ENCODE data around the gene RTN4R. TPM values are rescaled to one million over a fixed set of nuclear protein-coding genes. Genes with fewer than 3 reads are reported as not detected.

RTN4R gene
- total RNA-seq, 4 donors from 2014 or later: 1.8 to 2.2 TPM; not detected in 2

DNA sequence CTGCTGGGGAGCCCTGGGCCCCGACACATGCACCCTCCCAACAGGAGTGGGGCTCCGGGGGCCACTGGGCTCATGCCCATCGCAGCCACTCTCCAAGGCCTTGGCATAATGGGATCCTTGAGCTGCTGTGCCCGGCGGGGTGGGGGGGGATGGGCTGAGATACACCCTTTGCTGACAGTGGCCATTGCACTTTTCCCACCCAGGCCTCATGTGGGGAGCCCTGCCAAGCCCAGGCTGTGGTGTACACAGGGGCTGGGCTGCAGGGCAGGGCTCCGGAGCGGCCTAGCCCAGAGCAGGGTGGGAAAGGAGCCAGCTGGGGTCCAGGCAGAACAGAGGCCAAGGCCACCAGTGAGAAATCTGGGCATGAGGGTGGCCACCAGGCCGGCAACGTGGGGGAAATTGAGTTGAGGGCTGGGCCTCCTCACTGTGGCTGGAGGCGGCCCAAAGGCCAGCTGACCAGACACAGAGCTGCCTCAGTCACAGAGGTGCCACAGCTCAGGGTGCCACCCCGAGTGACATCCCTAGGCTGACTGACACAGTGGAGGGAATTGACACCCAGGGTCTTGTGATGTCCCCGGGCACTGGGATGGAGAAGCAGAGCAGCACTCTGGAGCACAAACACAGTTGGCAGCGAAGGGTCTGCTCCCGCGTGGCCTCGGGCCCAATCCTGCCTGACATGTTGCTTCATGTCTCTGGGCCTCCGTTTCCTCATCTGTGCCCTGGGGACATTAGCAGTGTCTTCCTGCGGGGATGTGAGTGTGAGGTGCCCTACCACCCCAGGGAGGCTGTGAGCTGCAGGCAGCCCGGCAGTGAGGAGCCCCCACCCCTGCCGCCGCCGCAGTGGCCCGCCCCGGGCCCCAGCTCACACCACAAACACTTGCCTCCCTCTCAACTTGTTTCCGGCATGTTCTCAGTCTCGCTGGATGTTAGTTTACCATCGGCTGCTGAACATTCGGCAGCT is 30.4 kb downstream of the RTN4R start:
- intact Hi-C loops (cut with DNase I): no loop called here

DNA sequence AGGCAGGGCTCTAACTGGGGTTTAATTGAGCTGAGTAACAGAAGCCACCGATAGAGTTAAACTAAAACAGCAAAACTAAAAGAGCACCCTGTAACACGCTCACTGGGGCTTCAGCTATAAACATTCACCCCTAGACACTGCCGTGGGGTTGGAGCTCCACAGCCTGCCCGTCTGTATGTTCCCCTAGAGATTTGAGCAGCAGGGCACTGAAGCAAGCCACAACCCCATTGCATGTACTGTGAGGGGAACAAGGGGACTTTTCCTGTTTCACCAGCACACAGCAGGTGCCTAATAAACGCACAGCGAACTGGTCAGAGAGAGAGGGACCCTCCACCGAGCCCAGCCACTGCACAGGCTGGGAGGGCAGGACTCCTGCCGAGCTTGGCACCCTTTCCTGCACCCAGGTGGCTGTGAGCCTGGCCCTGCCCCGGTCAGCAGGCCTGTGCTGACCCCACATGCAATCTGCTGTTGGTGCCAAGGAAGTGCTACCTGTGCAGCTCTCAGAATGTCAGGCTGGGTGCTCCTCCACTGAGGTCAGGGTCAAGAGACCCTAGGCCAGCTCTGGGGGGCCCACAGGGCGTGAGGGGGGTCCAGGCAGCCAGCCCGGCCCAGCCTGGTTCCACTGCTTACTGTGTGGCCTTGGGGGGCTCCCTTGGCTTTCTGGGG is 31.9 kb downstream of the RTN4R start:
- no peak for DNase-seq (ENCODE audit: extremely low spot score)
- Histone ChIP-seq H3K27ac (replicated peaks in 1 of 4) (no peak overlapping the region), H3K4me3 (no peak overlapping the region), H3K36me3 (no peaks in the 10 kb centered on the region), H3K9me3 (no peaks in the 10 kb centered on the region), H3K27me3 (no peaks in the 10 kb centered on the region), H3K4me1 (peaks cover 24 to 36% (median 29%) of the 10 kb centered on the region in 4 donors)
- 91% methylated on average over 5 of the region's 11 CpGs for WGBS
- TF ChIP-seq, protein P1, sequence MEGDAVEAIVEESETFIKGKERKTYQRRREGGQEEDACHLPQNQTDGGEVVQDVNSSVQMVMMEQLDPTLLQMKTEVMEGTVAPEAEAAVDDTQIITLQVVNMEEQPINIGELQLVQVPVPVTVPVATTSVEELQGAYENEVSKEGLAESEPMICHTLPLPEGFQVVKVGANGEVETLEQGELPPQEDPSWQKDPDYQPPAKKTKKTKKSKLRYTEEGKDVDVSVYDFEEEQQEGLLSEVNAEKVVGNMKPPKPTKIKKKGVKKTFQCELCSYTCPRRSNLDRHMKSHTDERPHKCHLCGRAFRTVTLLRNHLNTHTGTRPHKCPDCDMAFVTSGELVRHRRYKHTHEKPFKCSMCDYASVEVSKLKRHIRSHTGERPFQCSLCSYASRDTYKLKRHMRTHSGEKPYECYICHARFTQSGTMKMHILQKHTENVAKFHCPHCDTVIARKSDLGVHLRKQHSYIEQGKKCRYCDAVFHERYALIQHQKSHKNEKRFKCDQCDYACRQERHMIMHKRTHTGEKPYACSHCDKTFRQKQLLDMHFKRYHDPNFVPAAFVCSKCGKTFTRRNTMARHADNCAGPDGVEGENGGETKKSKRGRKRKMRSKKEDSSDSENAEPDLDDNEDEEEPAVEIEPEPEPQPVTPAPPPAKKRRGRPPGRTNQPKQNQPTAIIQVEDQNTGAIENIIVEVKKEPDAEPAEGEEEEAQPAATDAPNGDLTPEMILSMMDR (IDR thresholded peaks at IDR 0.05): no peak
- no peak for TF ChIP-seq POLR2A (IDR thresholded peaks at IDR 0.05; ENCODE audit: low read depth)
- no peak for TF ChIP-seq POLR2AphosphoS5 (IDR thresholded peaks at IDR 0.05)
- intact Hi-C loops (cut with DNase I): no loop called here

More for the DNA sequence above, 30.4 kb downstream of the RTN4R start:
- TF ChIP-seq, protein P1 (IDR thresholded peaks at IDR 0.05): no peak
- no peak for TF ChIP-seq POLR2AphosphoS5 (IDR thresholded peaks at IDR 0.05)
- TF ChIP-seq POLR2A (IDR thresholded peaks at IDR 0.05; ENCODE audit: low read depth): no peak
- TF ChIP-seq EP300 (IDR thresholded peaks at IDR 0.05): no peak
- no peaks in the 10 kb centered on the region for H3K9me3 ChIP-seq
- DNase-seq (ENCODE audit: extremely low spot score): no peak
- WGBS: 95% methylated on average over 21 of the region's 28 CpGs
- no peak overlapping the region for H3K27ac ChIP-seq (replicated peaks in 1 of 4)
- H3K4me3 ChIP-seq: no peak overlapping the region
- H3K36me3 ChIP-seq: no peaks in the 10 kb centered on the region
- no peaks in the 10 kb centered on the region for H3K27me3 ChIP-seq
- peaks cover 30 to 37% (median 34%) of the 10 kb centered on the region in 4 donors for H3K4me1 ChIP-seq

DNA sequence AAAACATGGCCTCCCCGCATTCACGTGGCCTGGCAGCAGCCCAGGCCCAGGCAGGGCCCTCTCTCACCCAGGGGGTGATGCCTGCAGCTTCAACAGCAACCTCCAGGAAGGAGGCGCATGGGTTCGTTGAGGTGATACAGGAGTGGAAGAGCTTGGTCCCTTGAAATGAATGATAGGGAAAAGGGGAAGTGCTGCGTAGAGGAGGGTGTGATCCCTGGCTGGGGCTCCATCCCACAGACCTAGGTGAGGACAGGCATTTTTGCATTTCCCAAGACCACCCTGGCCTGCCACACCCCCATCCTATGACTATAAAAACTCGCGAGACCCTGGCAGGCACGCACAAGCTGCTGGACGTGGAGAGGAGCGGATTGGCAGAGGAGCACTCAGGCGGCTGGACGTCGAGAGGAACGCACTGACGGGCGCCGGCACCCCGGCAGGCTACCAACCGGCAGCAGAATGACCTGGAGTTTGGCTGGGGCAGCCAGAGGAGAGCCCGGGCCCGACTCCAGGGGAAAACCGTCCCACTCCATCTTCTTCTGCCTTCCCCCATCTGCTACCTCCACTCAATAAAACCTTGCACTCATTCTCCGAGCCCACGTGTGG is 32.6 kb downstream of the RTN4R start:
- no peak overlapping the region for H3K27ac ChIP-seq (replicated peaks in 1 of 4)
- H3K27me3 ChIP-seq: no peaks in the 10 kb centered on the region
- H3K36me3 ChIP-seq: no peaks in the 10 kb centered on the region
- no peak overlapping the region for H3K4me3 ChIP-seq
- H3K9me3 ChIP-seq: no peaks in the 10 kb centered on the region
- no peak for TF ChIP-seq POLR2AphosphoS5 (IDR thresholded peaks at IDR 0.05)
- TF ChIP-seq EP300 (IDR thresholded peaks at IDR 0.05): no peak
- no peak for TF ChIP-seq POLR2A (IDR thresholded peaks at IDR 0.05; ENCODE audit: low read depth)
- TF ChIP-seq, protein P1 (IDR thresholded peaks at IDR 0.05): no peak
- peaks cover 20 to 36% (median 27%) of the 10 kb centered on the region in 4 donors for H3K4me1 ChIP-seq
- 88% methylated on average over 20 of the region's 24 CpGs for whole genome bisulfite sequencing
- intact Hi-C loops (cut with DNase I): no loop called here
- DNase-seq (ENCODE audit: extremely low spot score): no peak

DNA sequence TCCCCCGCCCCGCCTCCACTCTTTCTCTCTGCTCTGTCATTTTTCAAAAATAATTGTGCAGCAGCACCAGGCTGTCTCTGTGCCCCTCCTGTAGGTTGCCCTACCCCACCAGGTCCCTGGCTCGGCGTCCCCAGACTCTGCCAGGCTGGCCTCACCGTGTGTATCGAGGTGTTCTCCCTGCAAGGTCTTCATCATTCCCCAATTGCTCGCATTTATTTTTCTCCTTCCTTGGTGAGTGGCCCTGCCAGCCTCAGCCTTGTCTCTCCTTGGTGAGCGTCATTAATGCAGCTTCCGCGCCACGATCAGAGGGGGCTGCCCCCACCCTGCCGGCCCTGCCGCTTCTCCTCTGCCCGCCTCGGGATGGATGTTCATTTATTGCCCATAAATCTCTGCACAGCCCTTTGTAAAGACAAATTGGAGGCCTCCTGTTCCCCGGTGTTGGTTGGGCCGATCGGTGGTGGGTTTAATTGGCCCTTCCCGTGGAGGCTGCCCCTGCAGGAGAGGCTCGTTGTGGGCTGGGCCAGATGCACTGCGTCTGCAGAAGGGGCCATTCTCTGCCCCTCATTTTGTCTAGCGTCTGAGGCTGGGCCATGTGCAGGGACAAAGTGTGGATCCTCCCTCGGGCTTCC is 33.2 kb downstream of the RTN4R start:
- intact Hi-C loops (cut with DNase I): no loop called here
- H3K27me3 ChIP-seq: no peaks in the 10 kb centered on the region
- peaks cover 17 to 36% (median 27%) of the 10 kb centered on the region in 4 donors for H3K4me1 ChIP-seq
- no peak for DNase-seq (ENCODE audit: extremely low spot score)
- 86% methylated on average over 23 of the region's 23 CpGs for WGBS
- no peaks in the 10 kb centered on the region for H3K9me3 ChIP-seq
- H3K36me3 ChIP-seq: no peaks in the 10 kb centered on the region
- no peak overlapping the region for H3K4me3 ChIP-seq
- TF ChIP-seq EP300 (IDR thresholded peaks at IDR 0.05) (no peak), POLR2AphosphoS5 (IDR thresholded peaks at IDR 0.05) (no peak), POLR2A (IDR thresholded peaks at IDR 0.05; ENCODE audit: low read depth) (no peak)
- TF ChIP-seq, protein P1 (IDR thresholded peaks at IDR 0.05): no peak
- H3K27ac ChIP-seq (replicated peaks in 1 of 4): no peak overlapping the region
